GM12878 (cell line): Measurements from ENCODE around the gene RFPL1. TPM values are rescaled to one million over a fixed set of nuclear protein-coding genes. Genes with fewer than 3 reads are reported as not detected.

Source experiments
- ATAC-seq: fragments of 200-7000 bp; cut with Tn5 transposase; 3 replicates; pipeline ENCODE4 v1.9.1; 2020; ENCODE audit warnings: mild to moderate bottlenecking, moderate library complexity
- BruUV-seq: library from RNA; stranded (reverse); fragments of 400-500 nt; replicated peaks from 2 replicates; lab custom pipeline; 2021; lab: Mats Ljungman, UMichigan
- CTCF ChIA-PET: fragments of 300-600 bp; sonication (Branson Sonifier 250); formaldehyde crosslinking; extraction: SDS; loops from one replicate; lab custom pipeline; 2021; ENCODE audit warnings: inconsistent platforms; lab: Yijun Ruan, JAX
- POLR2A ChIA-PET: fragments of 350-600 bp; formaldehyde crosslinking; extraction: SDS; loops from one replicate; lab custom pipeline; 2021; ENCODE audit warnings: inconsistent platforms; lab: Charles Lee
- RAD21 ChIA-PET: fragments of 300-600 bp; sonication (Branson Sonifier 250); formaldehyde crosslinking; loops from one replicate; lab custom pipeline; 2023; ENCODE audit warnings: antibody characterized with exemption; ENCODE audit not compliant: unreplicated experiment; lab: Charles Lee
- SMC1A ChIA-PET: fragments of 300-600 bp; sonication (Branson Sonifier 250); formaldehyde crosslinking; loops from one replicate; lab custom pipeline; 2023; ENCODE audit not compliant: unreplicated experiment, uncharacterized antibody; lab: Charles Lee
- DNase-seq: peaks from one replicate; pipeline ENCODE4 v3.0.0-alpha.2; 2011; ENCODE audit warnings: low read depth, low spot score
- FAIRE-seq: peaks from 3 replicates; lab custom pipeline; 2011; peaks lifted over from hg19 to GRCh38; lab: Jason Lieb, UNC
- H2AFZ ChIP-seq: 2 replicates; pipeline ENCODE4 v1.6.0; 2011; ENCODE audit warnings: low read depth, low read length, control low read depth; ENCODE audit not compliant: control insufficient read depth
- H3K27ac ChIP-seq: 2 replicates; pipeline ENCODE4 v1.5.1; 2011; ENCODE audit warnings: control low read depth; ENCODE audit not compliant: control insufficient read depth, insufficient read depth
- H3K27me3 ChIP-seq, 2 experiments: replicated peaks in 1 of 2; 2 replicates each; pipeline versions ENCODE4 v1.6.0 to v1.6.1; 2011; ENCODE audit warnings: low read length in 1 of 2; ENCODE audit not compliant: control insufficient read depth in 2 of 2, insufficient read depth in 2 of 2
- H3K36me3 ChIP-seq, 2 experiments: 2 replicates each; pipeline ENCODE4 v1.5.1; 2011; ENCODE audit warnings: low read length in 1 of 2; ENCODE audit not compliant: control insufficient read depth in 2 of 2, insufficient read depth in 2 of 2
- H3K4me1 ChIP-seq: 2 replicates; pipeline ENCODE4 v1.6.1; 2011; ENCODE audit warnings: mild to moderate bottlenecking, low read length, moderate library complexity, mixed read lengths; ENCODE audit not compliant: control insufficient read depth, insufficient read depth
- H3K4me2 ChIP-seq: 2 replicates; pipeline ENCODE4 v1.6.0; 2011; ENCODE audit warnings: control low read depth; ENCODE audit not compliant: control insufficient read depth, insufficient read depth
- H3K4me3 ChIP-seq: fragments of 200-600 bp; sonication (generic); 2 replicates; pipeline ENCODE4 v1.5.1; 2016
- H3K79me2 ChIP-seq: 2 replicates; pipeline ENCODE4 v1.6.0; 2011; ENCODE audit warnings: low read length; ENCODE audit not compliant: control insufficient read depth, insufficient read depth
- H3K9ac ChIP-seq: 2 replicates; pipeline ENCODE4 v1.8.0; 2011; ENCODE audit warnings: low read length, control low read depth, mixed read lengths; ENCODE audit not compliant: control insufficient read depth, insufficient read depth
- H3K9me3 ChIP-seq: replicated peaks from 3 replicates; pipeline ENCODE4 v1.5.1; 2011; ENCODE audit warnings: mild to moderate bottlenecking, low read length; ENCODE audit not compliant: control insufficient read depth, insufficient read depth
- H4K20me1 ChIP-seq: 2 replicates; pipeline ENCODE4 v1.6.0; 2011; ENCODE audit not compliant: control insufficient read depth, insufficient read depth
- ATF2 ChIP-seq: IDR thresholded peaks from 2 replicates; pipeline ENCODE4 v1.6.1; 2012; ENCODE audit warnings: low read length, inconsistent platforms
- EGR1 ChIP-seq, 2 experiments: IDR thresholded peaks; 1 replicate in 1 of 2; 2 replicates in 1 of 2; pipeline ENCODE4 v1.6.1; 2011 to 2012; ENCODE audit warnings: low read depth in 2 of 2, low read length in 2 of 2, borderline replicate concordance in 1 of 2, mild to moderate bottlenecking in 1 of 2, moderate library complexity in 1 of 2
- ETV6 ChIP-seq, 2 experiments: fragments of 450-650 bp in 1 of 2; IDR thresholded peaks in 1 of 2; conservative IDR thresholded peaks in 1 of 2; 2 replicates each; pipeline ENCODE4 v1.6.1; 2014; ENCODE audit warnings: antibody characterized with exemption in 1 of 2, borderline replicate concordance in 1 of 2, low read depth in 1 of 2, mild to moderate bottlenecking in 1 of 2, moderate library complexity in 1 of 2
- FOS ChIP-seq: IDR thresholded peaks from 3 replicates; pipeline ENCODE4 v1.6.1; 2011; ENCODE audit warnings: borderline replicate concordance; ENCODE audit not compliant: insufficient read length; ENCODE audit errors: extremely low read depth
- GATAD2B ChIP-seq: fragments of 450-650 bp; conservative IDR thresholded peaks from 2 replicates; pipeline ENCODE4 v1.6.1; 2017; ENCODE audit warnings: low read depth, mild to moderate bottlenecking, moderate library complexity
- IKZF1 ChIP-seq: fragments of 450-650 bp; conservative IDR thresholded peaks from 2 replicates; pipeline ENCODE4 v1.6.1; 2017; ENCODE audit warnings: antibody characterized with exemption, mild to moderate bottlenecking
- IRF3 ChIP-seq: fragments of 450-650 bp; IDR thresholded peaks from 2 replicates; pipeline ENCODE4 v1.6.1; 2014; ENCODE audit warnings: mild to moderate bottlenecking
- NFXL1 ChIP-seq: fragments of 450-650 bp; IDR thresholded peaks from 2 replicates; pipeline ENCODE4 v1.6.1; 2017; ENCODE audit warnings: antibody characterized with exemption, mild to moderate bottlenecking, borderline replicate concordance
- PKNOX1 ChIP-seq: fragments of 450-650 bp; IDR thresholded peaks from 2 replicates; pipeline ENCODE4 v1.6.1; 2016; ENCODE audit warnings: mild to moderate bottlenecking
- SIN3A ChIP-seq: IDR thresholded peaks from 2 replicates; pipeline ENCODE4 v1.6.1; 2012; ENCODE audit warnings: low read depth, low read length, improper control_type of control experiment
- ZNF687 ChIP-seq: fragments of 450-650 bp; IDR thresholded peaks from 2 replicates; pipeline ENCODE4 v1.6.1; 2017; ENCODE audit warnings: mild to moderate bottlenecking, moderate library complexity
- in situ Hi-C: fragments of 300-500 bp; cut with MboI; formaldehyde crosslinking; loops from 9 replicates; pipeline ENCODE4 v1.14.3; 2018; ENCODE audit warnings: mixed read lengths
- intact Hi-C: fragments of 100-400 bp; cut with micrococcal nuclease; formaldehyde crosslinking; loops from one replicate; pipeline ENCODE4 v1.14.2; 2022; ENCODE audit not compliant: unreplicated experiment
- polyA plus RNA-seq, 11 experiments: library from polyadenylated mRNA; depleted of rRNA in 4 of 11; unstranded in 6 of 11; stranded (reverse) in 5 of 11; fragments of >200 nt; fragmentation: Nextera tagmentation in 4 of 11; fragmentation: Illumina TruSeq in 1 of 11; extraction: Ambion mirVana in 4 of 11; extraction: Trizol in 1 of 11; gene quantifications; 1 replicate in 1 of 11; 2 replicates in 10 of 11; pipeline versions ENCODE4 v1.2.1 to v1.2.3, GENCODE V29; 2011 to 2016; ENCODE audit warnings: inconsistent platforms in 2 of 11, missing spikeins in 2 of 11, low read depth in 1 of 11
- total RNA-seq, 4 experiments: library from RNA; depleted of rRNA in 3 of 4; stranded (reverse); fragments of >200 nt in 3 of 4; fragmentation: Illumina TruSeq in 1 of 4; extraction: Trizol in 1 of 4; gene quantifications; 2 replicates each; pipeline versions ENCODE4 v1.2.1 to v1.2.3, GENCODE V29; 2013 to 2021
- TF ChIP-seq, protein P1 (sequence below): fragments of 450-650 bp; conservative IDR thresholded peaks from 2 replicates; pipeline ENCODE4 v1.6.1; 2017; ENCODE audit warnings: mild to moderate bottlenecking, moderate library complexity
- TF ChIP-seq, protein P2 (sequence below): IDR thresholded peaks from 2 replicates; pipeline ENCODE4 v1.6.1; 2011; ENCODE audit warnings: low read depth, low read length, improper control_type of control experiment, borderline replicate concordance

The RFPL1 gene
- total and polyA plus RNA-seq, 10 of the 15 experiments (the other 5 are each of a cell fraction or from before 2014, with no cell fraction given), result 0.13 TPM; not detected in 9

DNA sequence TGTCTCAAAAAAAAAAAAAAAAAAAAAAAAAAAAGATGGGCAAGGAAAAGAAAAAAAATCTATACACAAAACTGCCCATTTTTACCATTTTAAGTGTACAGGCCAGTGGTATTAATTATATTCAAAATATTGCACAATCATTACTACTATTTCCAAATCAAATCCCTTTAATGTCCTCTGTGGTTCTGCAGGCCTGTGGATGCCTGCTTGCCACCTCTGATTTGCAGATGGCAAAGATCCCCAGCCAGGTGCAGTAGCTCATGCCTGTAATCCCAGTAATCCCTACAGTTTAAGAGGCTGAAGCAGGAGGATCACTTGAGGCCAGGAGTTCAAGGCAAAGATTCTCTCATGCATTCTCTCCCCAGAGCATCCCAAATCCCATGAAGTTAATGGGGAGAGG, 20.2 kb downstream of the RFPL1 start:
- Histone ChIP-seq H4K20me1 (no peaks in the 10 kb centered on the region), H3K9ac (no peak overlapping the region), H3K4me1 (no peaks in the 10 kb centered on the region), H2AFZ (no peak overlapping the region), H3K79me2 (no peaks in the 10 kb centered on the region), H3K36me3 (no peaks in the 10 kb centered on the region), H3K4me3 (no peak overlapping the region), H3K27ac (no peak overlapping the region), H3K27me3 (no peaks in the 10 kb centered on the region), H3K4me2 (no peak overlapping the region), H3K9me3 (no peaks in the 10 kb centered on the region)
- FAIRE-seq, result no peak
- BruUV-seq, result no TSS peak
- POLR2A ChIA-PET, result no interaction called here
- in situ Hi-C loops (no loop called here), intact Hi-C loops (no loop called here)
- DNase-seq, result no peak
- ATAC-seq, result no peak
- CTCF ChIA-PET, result interaction anchor here (1.2 to 2.1 kb wide), 2 partner anchors 11 to 44 kb away, joined by 3 to 6 read pairs; no protein-coding TSS in a partner anchor
- SMC1A ChIA-PET, result no interaction called here
- RAD21 ChIA-PET, result no interaction called here
- no peak for TF ChIP-seq NFXL1
- TF ChIP-seq ETV6 (conservative IDR thresholded peaks at IDR 0.05 in 1 of 2, IDR thresholded peaks at IDR 0.05 in 1 of 2; ENCODE audit: borderline replicate concordance in 1 of 2, low read depth in 1 of 2), result no peak
- TF ChIP-seq GATAD2B, result no peak
- TF ChIP-seq, protein P1, sequence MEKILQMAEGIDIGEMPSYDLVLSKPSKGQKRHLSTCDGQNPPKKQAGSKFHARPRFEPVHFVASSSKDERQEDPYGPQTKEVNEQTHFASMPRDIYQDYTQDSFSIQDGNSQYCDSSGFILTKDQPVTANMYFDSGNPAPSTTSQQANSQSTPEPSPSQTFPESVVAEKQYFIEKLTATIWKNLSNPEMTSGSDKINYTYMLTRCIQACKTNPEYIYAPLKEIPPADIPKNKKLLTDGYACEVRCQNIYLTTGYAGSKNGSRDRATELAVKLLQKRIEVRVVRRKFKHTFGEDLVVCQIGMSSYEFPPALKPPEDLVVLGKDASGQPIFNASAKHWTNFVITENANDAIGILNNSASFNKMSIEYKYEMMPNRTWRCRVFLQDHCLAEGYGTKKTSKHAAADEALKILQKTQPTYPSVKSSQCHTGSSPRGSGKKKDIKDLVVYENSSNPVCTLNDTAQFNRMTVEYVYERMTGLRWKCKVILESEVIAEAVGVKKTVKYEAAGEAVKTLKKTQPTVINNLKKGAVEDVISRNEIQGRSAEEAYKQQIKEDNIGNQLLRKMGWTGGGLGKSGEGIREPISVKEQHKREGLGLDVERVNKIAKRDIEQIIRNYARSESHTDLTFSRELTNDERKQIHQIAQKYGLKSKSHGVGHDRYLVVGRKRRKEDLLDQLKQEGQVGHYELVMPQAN, result no peak
- no peak for TF ChIP-seq ATF2
- no peak for TF ChIP-seq IRF3
- TF ChIP-seq FOS, result no peak
- TF ChIP-seq EGR1 (IDR thresholded peaks at IDR 0.05; ENCODE audit: borderline replicate concordance in 1 of 2, low read depth in 2 of 2, low read length in 2 of 2), result no peak
- no peak for TF ChIP-seq PKNOX1
- TF ChIP-seq, protein P2, sequence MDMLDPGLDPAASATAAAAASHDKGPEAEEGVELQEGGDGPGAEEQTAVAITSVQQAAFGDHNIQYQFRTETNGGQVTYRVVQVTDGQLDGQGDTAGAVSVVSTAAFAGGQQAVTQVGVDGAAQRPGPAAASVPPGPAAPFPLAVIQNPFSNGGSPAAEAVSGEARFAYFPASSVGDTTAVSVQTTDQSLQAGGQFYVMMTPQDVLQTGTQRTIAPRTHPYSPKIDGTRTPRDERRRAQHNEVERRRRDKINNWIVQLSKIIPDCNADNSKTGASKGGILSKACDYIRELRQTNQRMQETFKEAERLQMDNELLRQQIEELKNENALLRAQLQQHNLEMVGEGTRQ, result no peak
- TF ChIP-seq IKZF1, result no peak
- TF ChIP-seq SIN3A, result no peak
- TF ChIP-seq ZNF687, result no peak
